Ovary (tissue), 9 donors: ENCODE data around the gene GGTA1. TPM values are rescaled to one million over a fixed set of nuclear protein-coding genes. Genes with fewer than 3 reads are reported as not detected.

Experiments used
- DNase-seq, 5 donors: peaks; one replicate each; pipeline ENCODE4 v3.0.0-alpha.2; 2019 to 2020
- H3K27ac ChIP-seq, 2 donors: fragments of 200-600 bp; one replicate each; pipeline versions ENCODE4 v1.5.1 to v1.8.0; 2019 to 2022
- H3K27me3 ChIP-seq: fragments of 200-600 bp; one replicate; pipeline ENCODE4 v1.8.0; 2022
- H3K36me3 ChIP-seq: fragments of 200-600 bp; sonication (generic); one replicate; pipeline ENCODE4 v1.5.1; 2019
- H3K4me1 ChIP-seq: one replicate; pipeline ENCODE4 v1.8.1; 2013; ENCODE audit warnings: mild to moderate bottlenecking, moderate library complexity; ENCODE audit not compliant: insufficient read depth
- H3K4me3 ChIP-seq: fragments of 200-600 bp; sonication (generic); one replicate; pipeline ENCODE4 v1.5.1; 2017
- H3K9me3 ChIP-seq, 2 donors: fragments of 200-600 bp in 1 of 2; sonication (generic) in 1 of 2; one replicate each; pipeline versions ENCODE4 v1.5.1 to v1.8.1; 2013 to 2019; ENCODE audit warnings: mild to moderate bottlenecking in 1 of 2, moderate library complexity in 1 of 2
- CTCF ChIP-seq, 3 donors: fragments of 450-650 bp in 2 of 3; fragments of 200-600 bp in 1 of 3; IDR thresholded peaks; one replicate each; pipeline versions ENCODE4 v1.5.1 to v1.8.0; 2016 to 2022; ENCODE audit warnings: antibody characterized with exemption in 3 of 3, mild to moderate bottlenecking in 1 of 3
- EP300 ChIP-seq: sonication (generic); formaldehyde crosslinking; IDR thresholded peaks from one replicate; pipeline ENCODE4 v1.6.1; 2017; ENCODE audit warnings: antibody characterized with exemption
- POLR2A ChIP-seq: fragments of 450-650 bp; IDR thresholded peaks from one replicate; pipeline ENCODE4 v1.6.1; 2017; ENCODE audit warnings: antibody characterized with exemption, mild to moderate bottlenecking, moderate library complexity
- whole genome bisulfite sequencing, 3 donors: extraction: QIAGEN DNeasy Blood & Tissue Kit in 1 of 3; methylation state at CpG; one replicate each; pipeline versions ENCODE4 v1.1.5 to v1.1.7; 2013 to 2017; 5-methylcytosine and 5-hydroxymethylcytosine counted together
- intact Hi-C, 4 donors: fragments of 100-400 bp; cut with DNase I; formaldehyde crosslinking; loops; one replicate each; pipeline versions ENCODE4 v1.11.0 to v1.15.1; 2022 to 2023
- polyA plus RNA-seq, 2 donors: library from polyadenylated mRNA; stranded (reverse); fragments of 200-250 nt in 1 of 2; fragments of 350-450 nt in 1 of 2; fragmentation: Illumina TruSeq in 1 of 2; extraction: RNeasy Lipid Tissue Mini Kit (QIAGEN cat#74804) in 1 of 2; gene quantifications; one replicate each; pipeline ENCODE4 v1.2.3, GENCODE V29; 2013 to 2014
- total RNA-seq, 7 donors: library from RNA; depleted of rRNA in 2 of 7; stranded (reverse); fragments of >200 nt in 2 of 7; fragmentation: NEBNext Ultra II Directional in 3 of 7; extraction: Animal tissue kit (Norgen Biotek cat#: 25700) in 3 of 7; gene quantifications; one replicate each; pipeline versions ENCODE4 v1.1.0 to v1.2.4, GENCODE V29; 2016 to 2023
- donor health status: DM: no; HTN: no; CAD: no; lungs with moderate emphysema.
- donor health status: DM: no; HTN: no; CAD: no.
- donor health status: Bipolar disorder and iron deficiency.
- donor health status: DM: yes; HTN: yes; CAD: no.
- donor health status: DM: no; HTN: no; CAD: no.
- donor health status: DM: yes; HTN: yes; CAD: no.

Gene GGTA1
- total and polyA plus RNA-seq, 9 donors = 0.38 to 33.1 (median 2.4) TPM

- 91 to 93% (median 92%) methylated on average over 4 of the region's 4 CpGs for WGBS, 3 donors
- no peak overlapping the region for H3K4me3 ChIP-seq
- no peak overlapping the region for H3K27ac ChIP-seq
- H3K4me1 ChIP-seq = no peaks in the 10 kb centered on the region
- DNase-seq = no peak
- H3K36me3 ChIP-seq = no peaks in the 10 kb centered on the region
- H3K27me3 ChIP-seq = no peaks in the 10 kb centered on the region
- no peaks in the 10 kb centered on the region for H3K9me3 ChIP-seq
- TF ChIP-seq EP300 = no peak
- intact Hi-C loops = no loop called here
Observed at GRCh38 chr9:121485623-121486022, 14.0 kb downstream of the GGTA1 start.

DNA sequence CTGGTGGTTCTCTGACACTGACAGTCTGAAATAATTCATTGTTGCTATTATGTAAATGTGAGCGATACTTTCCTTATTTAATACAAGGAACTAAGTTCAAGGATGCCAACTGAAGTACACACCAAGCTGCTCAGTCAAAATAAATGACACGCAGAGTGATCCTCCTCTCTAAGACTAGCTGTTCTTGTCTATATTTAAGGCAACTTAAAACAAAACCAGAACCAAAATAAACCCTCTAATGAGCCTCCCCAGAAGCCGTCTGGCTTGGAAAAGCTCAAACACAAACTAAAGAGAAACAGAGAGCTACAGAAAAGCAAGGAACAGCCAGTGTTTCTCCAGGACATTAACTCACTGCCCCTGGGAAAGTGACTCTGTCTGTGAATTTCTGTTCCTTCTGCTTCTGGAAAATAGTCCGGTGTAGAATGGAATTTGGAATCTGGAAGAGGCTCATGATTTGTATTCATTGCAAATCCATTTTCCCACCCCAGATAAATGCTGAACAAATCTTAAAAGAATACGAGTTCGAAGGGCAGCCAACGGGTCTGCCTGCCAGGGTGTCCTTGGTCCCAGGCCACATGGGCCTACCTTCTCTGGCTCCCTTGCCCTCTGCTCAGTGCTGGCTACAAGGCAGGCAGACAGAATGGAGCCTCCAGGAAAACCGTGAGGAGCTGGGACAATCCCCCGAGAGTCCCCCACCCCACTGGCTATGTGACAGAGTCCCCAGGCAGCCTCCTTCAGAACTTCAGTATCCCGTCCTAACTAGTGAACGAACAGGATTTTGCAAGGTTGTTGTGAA lies 14.8 kb downstream of the GGTA1 start:
- Histone ChIP-seq H3K9me3 (no peaks in the 10 kb centered on the region), H3K36me3 (no peaks in the 10 kb centered on the region), H3K4me3 (no peak overlapping the region), H3K27me3 (no peaks in the 10 kb centered on the region), H3K4me1 (no peaks in the 10 kb centered on the region), H3K27ac (no peak overlapping the region)
- DNase-seq = no peak
- intact Hi-C loops = no loop called here
- WGBS, 3 donors = 34 to 44% (median 35%) methylated on average over 11 of the region's 11 CpGs
- TF ChIP-seq POLR2A (no peak), CTCF (IDR thresholded peaks at IDR 0.05) (no peak), EP300 (no peak)

GRCh38 chr9:121483473-121484031 lies 16.1 kb downstream of the GGTA1 start:
- Histone ChIP-seq H3K9me3 (no peaks in the 10 kb centered on the region), H3K27me3 (no peaks in the 10 kb centered on the region), H3K36me3 (no peaks in the 10 kb centered on the region), H3K4me3 (no peak overlapping the region), H3K27ac (no peak overlapping the region), H3K4me1 (peaks cover 2% of the 10 kb centered on the region)
- TF ChIP-seq CTCF (IDR thresholded peaks at IDR 0.05) = no peak
- TF ChIP-seq EP300 = no peak
- TF ChIP-seq POLR2A = no peak
- WGBS, 3 donors = 84 to 89% (median 88%) methylated on average over 7 of the region's 7 CpGs
- no peak for DNase-seq
- intact Hi-C loops = loop anchor here in 1 of 4 donors (2.0 kb wide), 1 partner anchor 35 kb away; no protein-coding TSS in a partner anchor

- no peak for DNase-seq
- WGBS, 3 donors = 70 to 79% (median 74%) methylated on average over 5 of the region's 5 CpGs
- no peaks in the 10 kb centered on the region for H3K9me3 ChIP-seq
- no peak overlapping the region for H3K4me3 ChIP-seq
- TF ChIP-seq POLR2A = no peak
- TF ChIP-seq EP300 = no peak
- no peak for TF ChIP-seq CTCF (IDR thresholded peaks at IDR 0.05)
- H3K27ac ChIP-seq = no peak overlapping the region
- H3K4me1 ChIP-seq = peaks cover 2% of the 10 kb centered on the region
- intact Hi-C loops = loop anchor here in 1 of 4 donors (2.0 kb wide), 1 partner anchor 36 kb away; no protein-coding TSS in a partner anchor
- H3K27me3 ChIP-seq = no peaks in the 10 kb centered on the region
- H3K36me3 ChIP-seq = no peaks in the 10 kb centered on the region
Observed at GRCh38 chr9:121483049-121483448, 16.6 kb downstream of the GGTA1 start.
